ENCODE measurements around the gene IDH1. TPM values are rescaled to one million over a fixed set of nuclear protein-coding genes. Genes with fewer than 3 reads are reported as not detected.
"Not testable (repeated sequence)": the region's sequence is repeated elsewhere in the genome, so short reads cannot be mapped to it uniquely, and the experiment has no call there.

Gene IDH1
- total RNA-seq, 3 donors from 2014 or later, result 9.7 to 10.5 (median 9.9) TPM

GRCh38 chr2:208251098-208251497, 3.8 kb downstream of the IDH1 start:
- H3K27me3 Mint-ChIP-seq (ENCODE audit: low read depth), result no peaks in the 10 kb centered on the region
- DNase-seq (no peak), ATAC-seq (no peak)
- peaks cover 18% of the 10 kb centered on the region for H3K4me1 Mint-ChIP-seq (ENCODE audit: low read depth)
- peaks cover 19% of the 10 kb centered on the region for H3K36me3 Mint-ChIP-seq (ENCODE audit: insufficient read depth)
- H3K4me3 Mint-ChIP-seq, result no peak overlapping the region
- no peaks in the 10 kb centered on the region for H3K9me3 Mint-ChIP-seq

DNA sequence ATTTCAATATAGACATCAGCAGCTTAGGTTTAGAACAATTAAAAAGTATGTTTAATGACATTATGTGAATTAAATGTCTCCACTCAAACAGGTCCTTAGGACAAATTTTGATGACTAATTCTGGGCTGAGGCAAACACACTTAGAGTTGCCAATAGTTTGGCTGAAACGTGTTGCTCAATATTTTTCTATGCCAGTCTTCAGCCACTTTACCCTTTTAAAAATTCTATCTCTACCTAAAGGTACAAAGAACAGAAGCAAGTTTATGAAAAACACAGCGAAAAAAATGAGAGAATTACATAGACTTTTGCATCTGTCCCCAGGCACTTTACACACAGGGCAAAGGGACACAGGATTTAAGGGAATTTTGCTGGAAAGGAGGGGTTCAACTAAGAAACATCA, 4.5 kb downstream of the IDH1 start:
- H3K27me3 Mint-ChIP-seq (ENCODE audit: low read depth), result no peaks in the 10 kb centered on the region
- no peaks in the 10 kb centered on the region for H3K9me3 Mint-ChIP-seq
- DNase-seq (no peak), ATAC-seq (no peak)
- H3K36me3 Mint-ChIP-seq (ENCODE audit: insufficient read depth), result peaks cover 25% of the 10 kb centered on the region
- no peak overlapping the region for H3K4me3 Mint-ChIP-seq
- H3K4me1 Mint-ChIP-seq (ENCODE audit: low read depth), result peaks cover 15% of the 10 kb centered on the region

GRCh38 chr2:208249296-208249695, 5.6 kb downstream of the IDH1 start:
- peaks cover 13% of the 10 kb centered on the region for H3K4me1 Mint-ChIP-seq (ENCODE audit: low read depth)
- H3K36me3 Mint-ChIP-seq (ENCODE audit: insufficient read depth), result peaks cover 26% of the 10 kb centered on the region
- no peak overlapping the region for H3K4me3 Mint-ChIP-seq
- no peaks in the 10 kb centered on the region for H3K27me3 Mint-ChIP-seq (ENCODE audit: low read depth)
- no peaks in the 10 kb centered on the region for H3K9me3 Mint-ChIP-seq
- ATAC-seq (no peak), DNase-seq (no peak)

GRCh38 chr2:208248601-208249000, 6.3 kb downstream of the IDH1 start:
- DNase-seq, result no peak
- Mint-ChIP-seq H3K36me3 (ENCODE audit: insufficient read depth) (peaks cover 30% of the 10 kb centered on the region), H3K9me3 (no peaks in the 10 kb centered on the region), H3K4me3 (no peak overlapping the region), H3K4me1 (ENCODE audit: low read depth) (peaks cover 8% of the 10 kb centered on the region), H3K27me3 (ENCODE audit: low read depth) (no peaks in the 10 kb centered on the region)
- ATAC-seq, result no peak

DNA sequence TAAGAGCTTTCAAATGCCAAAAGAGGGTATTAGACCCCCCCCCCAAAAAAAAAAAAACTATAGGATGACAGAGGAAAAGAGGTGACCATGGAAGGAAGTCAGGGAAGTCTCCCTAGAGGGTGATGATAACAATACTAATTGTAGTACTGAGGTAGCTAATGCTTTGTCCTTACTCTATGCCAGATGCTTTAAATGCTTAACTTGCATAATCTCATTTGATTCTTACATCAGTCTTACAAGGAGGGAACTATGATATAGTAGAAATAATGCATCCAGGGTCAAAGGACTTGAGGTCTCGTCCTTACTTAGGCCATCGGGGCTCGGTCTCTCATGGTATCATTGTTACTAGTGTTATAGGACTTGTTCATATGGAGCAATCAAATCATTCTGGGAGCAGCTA, 9.1 kb downstream of the IDH1 start:
- ATAC-seq (no peak), DNase-seq (no peak)
- H3K4me3 Mint-ChIP-seq, result no peak overlapping the region
- H3K36me3 Mint-ChIP-seq (ENCODE audit: insufficient read depth), result peaks cover 41% of the 10 kb centered on the region
- no peaks in the 10 kb centered on the region for H3K9me3 Mint-ChIP-seq
- H3K27me3 Mint-ChIP-seq (ENCODE audit: low read depth), result no peaks in the 10 kb centered on the region
- no peaks in the 10 kb centered on the region for H3K4me1 Mint-ChIP-seq (ENCODE audit: low read depth)

- DNase-seq (no peak), ATAC-seq (no peak)
- H3K9me3 Mint-ChIP-seq, result no peaks in the 10 kb centered on the region
- no peaks in the 10 kb centered on the region for H3K27me3 Mint-ChIP-seq (ENCODE audit: low read depth)
- H3K36me3 Mint-ChIP-seq (ENCODE audit: insufficient read depth), result peaks cover 40% of the 10 kb centered on the region
- H3K4me3 Mint-ChIP-seq, result no peak overlapping the region
- H3K4me1 Mint-ChIP-seq (ENCODE audit: low read depth), result no peaks in the 10 kb centered on the region
Observed at GRCh38 chr2:208244422-208244821, 10.4 kb downstream of the IDH1 start.

GRCh38 chr2:208240619-208241209, 14.2 kb downstream of the IDH1 start:
- Mint-ChIP-seq H3K27me3 (ENCODE audit: low read depth) (no peaks in the 10 kb centered on the region), H3K9me3 (no peaks in the 10 kb centered on the region), H3K4me3 (no peak overlapping the region), H3K36me3 (ENCODE audit: insufficient read depth) (peaks cover 51% of the 10 kb centered on the region), H3K4me1 (ENCODE audit: low read depth) (no peaks in the 10 kb centered on the region)
- ATAC-seq, result no peak
- no peak for DNase-seq

DNA sequence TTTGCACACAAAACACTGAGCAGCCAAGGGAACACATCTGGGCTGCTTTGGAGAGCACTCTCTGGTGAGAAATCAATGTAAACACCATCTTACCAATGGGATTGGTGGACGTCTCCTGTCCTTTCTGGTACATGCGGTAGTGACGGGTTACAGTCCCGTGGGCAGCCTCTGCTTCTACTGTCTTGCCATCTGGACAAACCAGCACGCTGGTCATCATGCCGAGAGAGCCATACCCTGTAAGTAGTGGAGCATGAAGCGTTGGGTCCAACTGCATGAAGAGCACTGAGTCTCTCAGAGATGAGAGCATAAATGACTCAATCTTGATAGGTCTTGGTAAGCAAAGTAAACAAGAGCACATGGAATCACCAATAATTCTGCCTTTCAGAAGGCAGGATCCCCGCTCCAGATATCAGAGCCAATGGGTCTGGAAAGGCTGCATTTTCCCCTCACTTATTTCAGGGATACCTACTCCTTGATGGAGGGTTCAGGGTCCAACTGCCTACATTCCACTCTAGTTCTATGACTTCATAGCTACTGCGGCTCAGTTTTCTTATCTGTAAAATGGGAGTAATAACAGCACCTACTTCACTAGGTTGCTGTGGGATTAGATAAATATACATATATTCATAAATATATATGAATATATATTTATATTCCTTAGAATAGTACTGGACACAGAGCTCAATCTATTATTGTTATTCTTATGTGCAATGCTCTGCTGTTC, 14.9 kb downstream of the IDH1 start:
- no peaks in the 10 kb centered on the region for H3K9me3 Mint-ChIP-seq
- ATAC-seq (no peak), DNase-seq (no peak)
- H3K36me3 Mint-ChIP-seq (ENCODE audit: insufficient read depth), result peaks cover 53% of the 10 kb centered on the region
- no peaks in the 10 kb centered on the region for H3K27me3 Mint-ChIP-seq (ENCODE audit: low read depth)
- no peaks in the 10 kb centered on the region for H3K4me1 Mint-ChIP-seq (ENCODE audit: low read depth)
- no peak overlapping the region for H3K4me3 Mint-ChIP-seq

DNA sequence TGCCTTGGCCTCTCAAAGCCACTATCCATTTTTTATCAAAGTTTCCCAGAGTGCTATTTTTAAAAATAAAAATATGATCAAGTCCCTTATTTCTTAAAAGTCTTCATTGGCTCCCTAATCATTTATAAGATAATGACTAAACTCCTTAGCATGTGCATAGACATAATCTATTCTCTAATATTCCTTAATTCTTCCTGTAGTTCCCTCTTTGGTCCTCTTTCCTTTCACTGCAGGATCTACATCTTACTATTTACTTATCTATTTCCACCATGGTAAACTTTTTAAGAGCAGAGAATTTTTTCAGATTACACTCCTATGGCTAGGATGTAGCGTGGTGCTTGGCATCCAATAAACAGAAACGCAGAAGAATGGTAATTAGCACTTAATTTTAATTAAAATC, 19.0 kb downstream of the IDH1 start:
- Mint-ChIP-seq H3K9me3 (peaks cover 11% of the 10 kb centered on the region), H3K4me3 (no peak overlapping the region), H3K27me3 (ENCODE audit: low read depth) (no peaks in the 10 kb centered on the region), H3K36me3 (ENCODE audit: insufficient read depth) (peaks cover 36% of the 10 kb centered on the region), H3K4me1 (ENCODE audit: low read depth) (no peaks in the 10 kb centered on the region)
- no peak for ATAC-seq
- no peak for DNase-seq

DNA sequence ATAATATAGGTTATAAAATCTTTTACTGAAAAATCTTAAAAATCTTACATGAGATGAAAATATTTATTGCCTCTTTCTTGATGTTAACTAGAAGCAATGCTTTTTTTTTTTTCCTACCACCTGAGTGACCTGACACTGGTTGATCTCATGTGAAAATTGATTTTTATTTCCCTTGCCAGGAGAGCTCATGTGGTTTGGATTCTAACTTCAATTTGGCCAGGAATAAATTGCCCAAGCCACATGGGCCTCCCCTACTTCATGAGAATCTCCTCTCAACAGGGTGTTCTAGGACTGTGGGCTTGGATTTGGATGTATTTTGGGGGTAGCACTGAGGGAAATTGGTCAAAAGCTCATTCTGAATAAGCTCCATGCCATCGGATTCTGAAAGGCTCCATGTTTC, 20.1 kb downstream of the IDH1 start:
- Mint-ChIP-seq H3K9me3 (peaks cover 11% of the 10 kb centered on the region), H3K27me3 (ENCODE audit: low read depth) (no peaks in the 10 kb centered on the region), H3K36me3 (ENCODE audit: insufficient read depth) (peaks cover 32% of the 10 kb centered on the region), H3K4me1 (ENCODE audit: low read depth) (no peaks in the 10 kb centered on the region), H3K4me3 (no peak overlapping the region)
- ATAC-seq, result no peak
- DNase-seq, result no peak

- Mint-ChIP-seq H3K9me3 (peaks cover 11% of the 10 kb centered on the region), H3K4me3 (no peak overlapping the region), H3K27me3 (ENCODE audit: low read depth) (peaks cover 2% of the 10 kb centered on the region), H3K36me3 (ENCODE audit: insufficient read depth) (no peaks in the 10 kb centered on the region), H3K4me1 (ENCODE audit: low read depth) (no peaks in the 10 kb centered on the region)
- ATAC-seq (no peak), DNase-seq (no peak)
Observed at GRCh38 chr2:208228476-208228875, 26.4 kb downstream of the IDH1 start.

- Mint-ChIP-seq H3K27me3 (ENCODE audit: low read depth) (peaks cover 2% of the 10 kb centered on the region), H3K4me1 (ENCODE audit: low read depth) (no peaks in the 10 kb centered on the region), H3K4me3 (no peak overlapping the region), H3K36me3 (ENCODE audit: insufficient read depth) (no peaks in the 10 kb centered on the region), H3K9me3 (peaks cover 11% of the 10 kb centered on the region)
- ATAC-seq (no peak), DNase-seq (no peak)
Observed at GRCh38 chr2:208227581-208228232, 27.2 kb downstream of the IDH1 start.

DNA sequence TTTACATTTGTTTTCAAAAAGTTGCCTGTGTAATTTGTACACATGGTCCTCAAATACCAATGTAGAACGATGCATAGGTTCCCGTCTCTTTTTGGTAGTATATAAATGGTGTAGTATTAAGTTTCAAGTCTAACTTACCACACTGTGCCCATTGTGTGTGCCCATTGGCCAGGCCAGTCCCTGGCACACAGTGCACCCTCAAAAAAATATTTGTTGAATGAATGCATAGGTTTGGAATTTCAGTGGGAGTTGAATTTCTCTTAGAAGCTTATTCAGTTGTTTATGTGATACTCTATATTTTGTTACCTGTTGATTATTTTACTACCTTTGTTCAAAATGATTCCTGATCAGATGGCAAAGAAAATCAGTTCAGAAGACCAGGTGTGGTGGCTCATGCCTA, 30.1 kb downstream of the IDH1 start:
- no peaks in the 10 kb centered on the region for H3K36me3 Mint-ChIP-seq (ENCODE audit: insufficient read depth)
- ATAC-seq (no peak), DNase-seq (no peak)
- H3K4me1 Mint-ChIP-seq (ENCODE audit: low read depth), result no peaks in the 10 kb centered on the region
- H3K27me3 Mint-ChIP-seq (ENCODE audit: low read depth), result peaks cover 2% of the 10 kb centered on the region
- H3K9me3 Mint-ChIP-seq, result peaks cover 8% of the 10 kb centered on the region
- H3K4me3 Mint-ChIP-seq, result no peak overlapping the region

- peaks cover 11% of the 10 kb centered on the region for H3K9me3 Mint-ChIP-seq
- no peak for ATAC-seq
- DNase-seq, result no peak
- H3K36me3 Mint-ChIP-seq (ENCODE audit: insufficient read depth), result no peaks in the 10 kb centered on the region
- no peak overlapping the region for H3K4me3 Mint-ChIP-seq
- no peaks in the 10 kb centered on the region for H3K4me1 Mint-ChIP-seq (ENCODE audit: low read depth)
- H3K27me3 Mint-ChIP-seq (ENCODE audit: low read depth), result peaks cover 2% of the 10 kb centered on the region
Observed at GRCh38 chr2:208222351-208222750, 32.5 kb downstream of the IDH1 start.

DNA sequence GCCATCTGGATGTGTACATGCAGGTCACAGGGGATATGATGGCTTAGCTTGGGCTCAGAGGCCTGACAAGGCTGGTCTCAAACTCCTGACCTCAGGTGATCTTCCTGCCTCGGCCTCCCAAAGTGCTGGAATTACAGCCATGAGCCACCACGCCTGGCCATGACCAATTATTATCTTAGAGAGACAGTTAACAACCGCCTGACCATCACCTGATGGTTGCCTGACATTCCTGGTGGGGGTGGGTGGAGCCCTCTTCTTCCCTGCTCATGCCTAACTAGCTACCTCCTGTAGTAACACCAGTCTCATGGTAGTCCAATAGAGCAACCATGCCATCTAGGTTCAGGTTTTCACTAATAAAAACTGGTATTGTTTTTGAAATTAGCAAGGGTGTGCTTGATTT, 33.0 kb downstream of the IDH1 start:
- not testable (repeated sequence) for DNase-seq; H3K4me1 Mint-ChIP-seq (ENCODE audit: low read depth); H3K4me3 Mint-ChIP-seq; ATAC-seq; H3K27me3 Mint-ChIP-seq (ENCODE audit: low read depth); H3K36me3 Mint-ChIP-seq (ENCODE audit: insufficient read depth)
- H3K9me3 Mint-ChIP-seq, result peaks cover 11% of the 10 kb centered on the region

Data from activated T-cell treated with anti-CD3 and anti-CD28 coated beads, Interleukin-2, amount 50 U/mL, for 4 hours (primary cell).